ENCODE measurements around the gene ZSCAN22. TPM values are rescaled to one million over a fixed set of nuclear protein-coding genes. Genes with fewer than 3 reads are reported as not detected.

ZSCAN22 gene
- total RNA-seq, 1 donor from 2014 or later, result 4.6 TPM

GRCh38 chr19:58351558-58351878, 24.7 kb downstream of the ZSCAN22 start:
- H3K36me3 Mint-ChIP-seq (ENCODE audit: insufficient read depth), result peaks cover 3% of the 10 kb centered on the region
- DNase-seq (ENCODE audit: low spot score, unreplicated experiment), result no peak
- TF ChIP-seq CTCF (IDR thresholded peaks at IDR 0.05; ENCODE audit: unreplicated experiment), result no peak

GRCh38 chr19:58351990-58352755, 25.4 kb downstream of the ZSCAN22 start:
- TF ChIP-seq CTCF (IDR thresholded peaks at IDR 0.05; ENCODE audit: unreplicated experiment), result no peak
- peaks cover 17% of the 10 kb centered on the region for H3K27me3 Mint-ChIP-seq
- H3K4me3 Mint-ChIP-seq (ENCODE audit: low read depth), result no peak overlapping the region
- no peak overlapping the region for H3K27ac Mint-ChIP-seq
- DNase-seq (ENCODE audit: low spot score, unreplicated experiment), result no peak
- H3K4me1 Mint-ChIP-seq (ENCODE audit: low read depth), result peaks cover 3% of the 10 kb centered on the region
- H3K9me3 Mint-ChIP-seq (ENCODE audit: low read depth), result no peaks in the 10 kb centered on the region
- peaks cover 3% of the 10 kb centered on the region for H3K36me3 Mint-ChIP-seq (ENCODE audit: insufficient read depth)

More at GRCh38 chr19:58351558-58351878, 24.7 kb downstream of the ZSCAN22 start:
- Mint-ChIP-seq H3K4me3 (ENCODE audit: low read depth) (no peak overlapping the region), H3K27ac (no peak overlapping the region), H3K4me1 (ENCODE audit: low read depth) (peaks cover 3% of the 10 kb centered on the region), H3K27me3 (peaks cover 21% of the 10 kb centered on the region), H3K9me3 (ENCODE audit: low read depth) (no peaks in the 10 kb centered on the region)

- Mint-ChIP-seq H3K9me3 (ENCODE audit: low read depth) (no peaks in the 10 kb centered on the region), H3K4me1 (ENCODE audit: low read depth) (peaks cover 2% of the 10 kb centered on the region), H3K27ac (no peak within 1 kb of the TSS)
Observed at GRCh38 chr19:58352760-58353671, 26.2 kb downstream of the ZSCAN22 start, which contains the start of gene A1BG. A1BG (minus strand) TSS chr19:58353492; CDS start chr19:58353437, 55 bp downstream.

GRCh38 chr19:58353717-58354477, 27.1 kb downstream of the ZSCAN22 start:
- no peak overlapping the region for H3K4me3 Mint-ChIP-seq (ENCODE audit: low read depth)
- no peak for DNase-seq (ENCODE audit: low spot score, unreplicated experiment)
- no peak overlapping the region for H3K27ac Mint-ChIP-seq
- H3K4me1 Mint-ChIP-seq (ENCODE audit: low read depth), result peaks cover 2% of the 10 kb centered on the region
- no peaks in the 10 kb centered on the region for H3K9me3 Mint-ChIP-seq (ENCODE audit: low read depth)
- H3K36me3 Mint-ChIP-seq (ENCODE audit: insufficient read depth), result peaks cover 3% of the 10 kb centered on the region
- H3K27me3 Mint-ChIP-seq, result peaks cover 4% of the 10 kb centered on the region
- TF ChIP-seq CTCF (IDR thresholded peaks at IDR 0.05; ENCODE audit: unreplicated experiment), result no peak

More at GRCh38 chr19:58352760-58353671, 26.2 kb downstream of the ZSCAN22 start, which contains the start of gene A1BG:
- no peak for TF ChIP-seq CTCF (IDR thresholded peaks at IDR 0.05; ENCODE audit: unreplicated experiment)
- Mint-ChIP-seq H3K36me3 (ENCODE audit: insufficient read depth) (peaks cover 3% of the 10 kb centered on the region), H3K4me3 (ENCODE audit: low read depth) (no peak within 1 kb of the TSS), H3K27me3 (peaks cover 12% of the 10 kb centered on the region)
- DNase-seq (ENCODE audit: low spot score, unreplicated experiment), result no peak

All from progenitor cell of endocrine pancreas (in vitro differentiated cells).